GM21717 (cell line): Measurements from ENCODE around the gene OR11G2.
"Not testable (repeated sequence)": the region's sequence is repeated elsewhere in the genome, so short reads cannot be mapped to it uniquely, and the experiment has no call there.

Source experiments
- ATAC-seq: cut with Tn5 transposase; IDR thresholded peaks from one replicate; pipeline ENCODE4 v1.9.1; 2021; ENCODE audit warnings: mild to moderate bottlenecking, moderate library complexity; ENCODE audit not compliant: unreplicated experiment

Gene OR11G2

DNA sequence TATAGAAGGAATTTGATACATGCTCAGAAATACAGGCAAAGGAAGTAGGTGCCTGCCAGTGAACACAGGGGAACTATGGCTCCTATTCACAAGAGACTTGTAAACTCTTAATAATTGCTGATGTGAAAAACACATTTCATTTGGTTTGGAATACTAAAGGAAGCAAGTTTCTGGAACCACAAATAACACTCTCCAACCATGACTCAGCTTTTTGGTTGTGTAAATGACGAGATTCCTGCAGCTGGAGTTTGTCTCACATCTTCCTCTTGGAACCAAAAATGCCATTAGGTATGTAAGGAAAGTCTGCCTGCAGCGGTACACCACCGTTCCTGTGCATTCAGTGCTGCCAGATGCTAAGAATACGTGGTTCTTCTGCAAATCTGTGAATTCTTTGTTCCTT, 28.3 kb downstream of the OR11G2 start:
- no peak for ATAC-seq

GRCh38 chr14:20223410-20223809, 32.7 kb downstream of the OR11G2 start, which contains the start of gene OR11H6:
OR11H6 (plus strand) TSS chr14:20223710; CDS start chr14:20223710, 0 bp downstream.
- no peak for ATAC-seq

GRCh38 chr14:20228681-20229080, 38.0 kb downstream of the OR11G2 start, which contains the start of gene OR11H7:
OR11H7 (plus strand) TSS chr14:20228981.
- no peak for ATAC-seq

DNA sequence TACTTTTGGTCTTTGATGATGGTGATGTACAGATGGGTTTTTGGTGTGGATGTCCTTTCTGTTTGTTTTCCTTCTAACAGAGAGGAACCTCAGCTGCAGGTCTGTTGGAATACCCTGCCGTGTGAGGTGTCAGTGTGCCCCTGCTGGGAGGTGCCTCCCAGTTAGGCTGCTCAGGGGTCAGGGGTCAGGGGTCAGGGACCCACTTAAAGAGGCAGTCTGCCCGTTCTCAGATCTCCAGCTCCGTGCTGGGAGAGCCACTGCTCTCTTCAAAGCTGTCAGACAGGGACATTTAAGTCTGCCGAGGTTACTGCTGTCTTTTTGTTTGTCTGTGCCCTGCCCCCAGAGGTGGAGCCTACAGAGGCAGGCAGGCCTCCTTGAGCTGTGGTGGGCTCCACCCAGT, 44.7 kb downstream of the OR11G2 start:
- ATAC-seq = not testable (repeated sequence)

GRCh38 chr14:20247646-20248246, 57.0 kb downstream of the OR11G2 start:
- ATAC-seq = no peak
